Measurements from ENCODE around the gene FNTB. TPM values are rescaled to one million over a fixed set of nuclear protein-coding genes. Genes with fewer than 3 reads are reported as not detected.

The FNTB gene
- polyA plus RNA-seq, 1 donor from 2014 or later, result 6.7 TPM

GRCh38 chr14:64992328-64992885 is 5.7 kb downstream of the FNTB start (continued):
- no peak for TF ChIP-seq TAF1 (IDR thresholded peaks at IDR 0.05; ENCODE audit: low read depth)

- no peaks in the 10 kb centered on the region for H3K36me3 ChIP-seq (ENCODE audit: insufficient read depth, low read length)
- H3K9me2 ChIP-seq (ENCODE audit: insufficient read depth, low read length), result no peaks in the 10 kb centered on the region
- no peak overlapping the region for H3K27ac ChIP-seq (ENCODE audit: low read length)
- H3K4me2 ChIP-seq (ENCODE audit: low read length), result no peak overlapping the region
- H3K27me3 ChIP-seq (ENCODE audit: insufficient read depth, low read depth, low read length), result no peaks in the 10 kb centered on the region
- TF ChIP-seq POLR2AphosphoS5 (IDR thresholded peaks at IDR 0.05) (no peak), MXI1 (conservative IDR thresholded peaks at IDR 0.05; ENCODE audit: poor library complexity, severe bottlenecking) (no peak), EP300 (conservative IDR thresholded peaks at IDR 0.05; ENCODE audit: poor library complexity, severe bottlenecking) (no peak), SMC3 (conservative IDR thresholded peaks at IDR 0.05; ENCODE audit: poor library complexity) (no peak), TAF1 (IDR thresholded peaks at IDR 0.05; ENCODE audit: low read depth) (no peak), RAD21 (conservative IDR thresholded peaks at IDR 0.05) (no peak), CTCF (IDR thresholded peaks at IDR 0.05; ENCODE audit: poor library complexity, severe bottlenecking) (no peak), EZH2 (IDR thresholded peaks at IDR 0.05; ENCODE audit: borderline replicate concordance, insufficient read depth, low read length, poor library complexity, severe bottlenecking) (no peak), REST (IDR thresholded peaks at IDR 0.05; ENCODE audit: borderline replicate concordance) (no peak)
- H2AFZ ChIP-seq (ENCODE audit: low read depth, low read length), result no peak overlapping the region
- H3K79me2 ChIP-seq (replicated peaks; ENCODE audit: insufficient read depth, low read length), result peaks cover under 1% of the 10 kb centered on the region
- H4K20me1 ChIP-seq (ENCODE audit: insufficient read depth), result no peaks in the 10 kb centered on the region
- no peak overlapping the region for H3K4me3 ChIP-seq (ENCODE audit: low read length)
- H3K9ac ChIP-seq (ENCODE audit: low read length), result no peak overlapping the region
- H3K9me3 ChIP-seq (ENCODE audit: low read length), result no peaks in the 10 kb centered on the region
- H3F3A ChIP-seq (ENCODE audit: insufficient read depth, low read length, poor library complexity, severe bottlenecking), result no peaks in the 10 kb centered on the region
These were observed 6.7 kb downstream of the FNTB start for GRCh38 chr14:64993266-64993930.

- H3K4me2 ChIP-seq (ENCODE audit: low read length), result no peak overlapping the region
- H3K36me3 ChIP-seq (ENCODE audit: insufficient read depth, low read length), result no peaks in the 10 kb centered on the region
- H3K9me3 ChIP-seq (ENCODE audit: low read length), result no peaks in the 10 kb centered on the region
- peaks cover 3% of the 10 kb centered on the region for H3K79me2 ChIP-seq (replicated peaks; ENCODE audit: insufficient read depth, low read length)
- no peak overlapping the region for H3K4me3 ChIP-seq (ENCODE audit: low read length)
- no peak overlapping the region for H2AFZ ChIP-seq (ENCODE audit: low read depth, low read length)
- TF ChIP-seq EZH2 (IDR thresholded peaks at IDR 0.05; ENCODE audit: borderline replicate concordance, insufficient read depth, low read length, poor library complexity, severe bottlenecking) (no peak), MXI1 (conservative IDR thresholded peaks at IDR 0.05; ENCODE audit: poor library complexity, severe bottlenecking) (no peak), CTCF (IDR thresholded peaks at IDR 0.05; ENCODE audit: poor library complexity, severe bottlenecking) (no peak), TAF1 (IDR thresholded peaks at IDR 0.05; ENCODE audit: low read depth) (no peak), SMC3 (conservative IDR thresholded peaks at IDR 0.05; ENCODE audit: poor library complexity) (no peak), REST (IDR thresholded peaks at IDR 0.05; ENCODE audit: borderline replicate concordance) (no peak), POLR2AphosphoS5 (IDR thresholded peaks at IDR 0.05) (no peak), EP300 (conservative IDR thresholded peaks at IDR 0.05; ENCODE audit: poor library complexity, severe bottlenecking) (no peak), RAD21 (conservative IDR thresholded peaks at IDR 0.05) (no peak)
- H3K27ac ChIP-seq (ENCODE audit: low read length), result no peak overlapping the region
- no peaks in the 10 kb centered on the region for H3F3A ChIP-seq (ENCODE audit: insufficient read depth, low read length, poor library complexity, severe bottlenecking)
- no peaks in the 10 kb centered on the region for H4K20me1 ChIP-seq (ENCODE audit: insufficient read depth)
- H3K9me2 ChIP-seq (ENCODE audit: insufficient read depth, low read length), result no peaks in the 10 kb centered on the region
- no peaks in the 10 kb centered on the region for H3K27me3 ChIP-seq (ENCODE audit: insufficient read depth, low read depth, low read length)
- H3K9ac ChIP-seq (ENCODE audit: low read length), result no peak overlapping the region
These were observed 7.8 kb downstream of the FNTB start for GRCh38 chr14:64994540-64994939.
